HepG2 (cell line): ENCODE measurements around the gene ZBTB4. TPM values are rescaled to one million over a fixed set of nuclear protein-coding genes. Genes with fewer than 3 reads are reported as not detected.

ENCODE experiments used
- GABPB1 ChIP-seq: IDR thresholded peaks from 2 replicates; pipeline ENCODE4 v1.6.1; 2016; ENCODE audit warnings: mild to moderate bottlenecking, missing genetic modification reagents, moderate library complexity, missing compliant biosample characterization
- HIVEP1 ChIP-seq: sonication (generic); formaldehyde crosslinking; IDR thresholded peaks from 2 replicates; pipeline ENCODE4 v1.4.0; 2020; ENCODE audit warnings: mild to moderate bottlenecking, missing genetic modification reagents
- MAX ChIP-seq: IDR thresholded peaks from 2 replicates; pipeline ENCODE4 v1.6.1; 2012; ENCODE audit warnings: inconsistent platforms
- MIER3 ChIP-seq: IDR thresholded peaks from 2 replicates; pipeline ENCODE4 v1.6.1; 2016; ENCODE audit warnings: missing compliant biosample characterization, borderline replicate concordance
- MYC ChIP-seq: sonication (generic); formaldehyde crosslinking; IDR thresholded peaks from 2 replicates; pipeline ENCODE4 v1.9.0; 2021; ENCODE audit warnings: missing genetic modification reagents, borderline replicate concordance
- ZNF230 ChIP-seq: sonication (generic); formaldehyde crosslinking; IDR thresholded peaks from 2 replicates; pipeline ENCODE4 v1.4.0; 2020; ENCODE audit warnings: mild to moderate bottlenecking, missing genetic modification reagents
- polyA plus RNA-seq, 8 experiments: library from polyadenylated mRNA; depleted of rRNA in 3 of 8; stranded (reverse) in 7 of 8; unstranded in 1 of 8; fragments of >200 nt; fragmentation: Illumina TruSeq in 4 of 8; extraction: Trizol in 4 of 8; gene quantifications; 2 replicates each; pipeline versions ENCODE4 v1.2.1 to v1.2.3, GENCODE V29; 2011 to 2016; ENCODE audit warnings: low read depth in 4 of 8, missing spikeins in 1 of 8, mixed read lengths in 1 of 8; ENCODE audit not compliant: insufficient read depth in 1 of 8
- total RNA-seq, 5 experiments: library from RNA; depleted of rRNA; stranded (reverse); fragments of >200 nt; fragmentation: Illumina TruSeq; extraction: Trizol; gene quantifications; 2 replicates each; pipeline ENCODE4 v1.2.3, GENCODE V29; 2016; ENCODE audit warnings: low read depth in 1 of 5
- TF ChIP-seq, protein P1 (sequence below): IDR thresholded peaks from 2 replicates; pipeline ENCODE4 v1.6.1; 2016; ENCODE audit warnings: missing compliant biosample characterization, missing genetic modification reagents, borderline replicate concordance
- TF ChIP-seq, protein P2 (sequence below): sonication (generic); formaldehyde crosslinking; IDR thresholded peaks from 2 replicates; pipeline ENCODE4 v1.4.0; 2020; ENCODE audit warnings: missing genetic modification reagents

ZBTB4 gene
- total and polyA plus RNA-seq, 2 of the 13 experiments (the other 11 are each of a cell fraction or from before 2014, with no cell fraction given), result 4.3 to 7.4 TPM

- peak; percentile 40; the same call in 1 of the 2 replicates for TF ChIP-seq ZNF230 (CRISPR knock-in tag)
- peak; percentile 32; the same call in 1 of the 2 replicates for TF ChIP-seq GABPB1
- TF ChIP-seq MYC, result peak; percentile 55; the same call in 1 of the 2 replicates
- TF ChIP-seq MIER3 (CRISPR knock-in tag), result 0 out of 2 replicates have a peak, but pooled peaks have one; percentile 24
- TF ChIP-seq, protein P1, sequence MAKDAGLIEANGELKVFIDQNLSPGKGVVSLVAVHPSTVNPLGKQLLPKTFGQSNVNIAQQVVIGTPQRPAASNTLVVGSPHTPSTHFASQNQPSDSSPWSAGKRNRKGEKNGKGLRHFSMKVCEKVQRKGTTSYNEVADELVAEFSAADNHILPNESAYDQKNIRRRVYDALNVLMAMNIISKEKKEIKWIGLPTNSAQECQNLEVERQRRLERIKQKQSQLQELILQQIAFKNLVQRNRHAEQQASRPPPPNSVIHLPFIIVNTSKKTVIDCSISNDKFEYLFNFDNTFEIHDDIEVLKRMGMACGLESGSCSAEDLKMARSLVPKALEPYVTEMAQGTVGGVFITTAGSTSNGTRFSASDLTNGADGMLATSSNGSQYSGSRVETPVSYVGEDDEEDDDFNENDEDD, result peak; percentile 19; the same call in 1 of the 2 replicates
- no peak for TF ChIP-seq HIVEP1 (CRISPR knock-in tag)
- TF ChIP-seq MAX, result peak; percentile 49; the same call in 1 of the 2 replicates
- TF ChIP-seq, protein P2, sequence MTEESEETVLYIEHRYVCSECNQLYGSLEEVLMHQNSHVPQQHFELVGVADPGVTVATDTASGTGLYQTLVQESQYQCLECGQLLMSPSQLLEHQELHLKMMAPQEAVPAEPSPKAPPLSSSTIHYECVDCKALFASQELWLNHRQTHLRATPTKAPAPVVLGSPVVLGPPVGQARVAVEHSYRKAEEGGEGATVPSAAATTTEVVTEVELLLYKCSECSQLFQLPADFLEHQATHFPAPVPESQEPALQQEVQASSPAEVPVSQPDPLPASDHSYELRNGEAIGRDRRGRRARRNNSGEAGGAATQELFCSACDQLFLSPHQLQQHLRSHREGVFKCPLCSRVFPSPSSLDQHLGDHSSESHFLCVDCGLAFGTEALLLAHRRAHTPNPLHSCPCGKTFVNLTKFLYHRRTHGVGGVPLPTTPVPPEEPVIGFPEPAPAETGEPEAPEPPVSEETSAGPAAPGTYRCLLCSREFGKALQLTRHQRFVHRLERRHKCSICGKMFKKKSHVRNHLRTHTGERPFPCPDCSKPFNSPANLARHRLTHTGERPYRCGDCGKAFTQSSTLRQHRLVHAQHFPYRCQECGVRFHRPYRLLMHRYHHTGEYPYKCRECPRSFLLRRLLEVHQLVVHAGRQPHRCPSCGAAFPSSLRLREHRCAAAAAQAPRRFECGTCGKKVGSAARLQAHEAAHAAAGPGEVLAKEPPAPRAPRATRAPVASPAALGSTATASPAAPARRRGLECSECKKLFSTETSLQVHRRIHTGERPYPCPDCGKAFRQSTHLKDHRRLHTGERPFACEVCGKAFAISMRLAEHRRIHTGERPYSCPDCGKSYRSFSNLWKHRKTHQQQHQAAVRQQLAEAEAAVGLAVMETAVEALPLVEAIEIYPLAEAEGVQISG, result peak; percentile 46
- TF ChIP-seq, all 625 proteins: peak for 50
Measured at GRCh38 chr17:7477392-7478275, 1.8 kb downstream of the ZBTB4 start (continued).
